Gastroesophageal sphincter (tissue), 4 donors: Measurements from ENCODE around the gene CA9. TPM values are rescaled to one million over a fixed set of nuclear protein-coding genes. Genes with fewer than 3 reads are reported as not detected.
"Not testable (repeated sequence)": the region's sequence is repeated elsewhere in the genome, so short reads cannot be mapped to it uniquely, and the experiment has no call there.

Experiments
- ATAC-seq: fragments of 150-250 bp; one replicate; pipeline ENCODE4 v1.9.1; 2016; ENCODE audit warnings: mild to moderate bottlenecking, moderate library complexity
- H3K27ac ChIP-seq, 4 donors: fragments of 200-600 bp; sonication (generic) in 3 of 4; 1 replicate in 3 of 4; 2 replicates in 1 of 4; pipeline ENCODE4 v1.5.1; 2016 to 2019
- H3K27me3 ChIP-seq: fragments of 200-600 bp; sonication (generic); one replicate; pipeline ENCODE4 v1.5.1; 2019
- H3K36me3 ChIP-seq, 2 donors: fragments of 200-600 bp; sonication (generic); one replicate each; pipeline ENCODE4 v1.5.1; 2019; ENCODE audit warnings: control low read depth in 1 of 2
- H3K4me1 ChIP-seq, 3 donors: fragments of 200-600 bp; sonication (generic); 1 replicate in 2 of 3; 2 replicates in 1 of 3; pipeline ENCODE4 v1.5.1; 2016 to 2019; ENCODE audit warnings: control low read depth in 2 of 3
- H3K4me3 ChIP-seq, 2 donors: fragments of 200-600 bp; sonication (generic); one replicate each; pipeline ENCODE4 v1.5.1; 2019; ENCODE audit warnings: mild to moderate bottlenecking in 1 of 2, moderate library complexity in 1 of 2
- H3K9me3 ChIP-seq, 3 donors: fragments of 200-600 bp; sonication (generic); one replicate each; pipeline ENCODE4 v1.5.1; 2017 to 2019; ENCODE audit warnings: control low read depth in 2 of 3
- EP300 ChIP-seq: sonication (generic); formaldehyde crosslinking; IDR thresholded peaks from one replicate; pipeline ENCODE4 v1.6.1; 2017; ENCODE audit warnings: antibody characterized with exemption, mild to moderate bottlenecking
- POLR2A ChIP-seq, 2 donors: fragments of 450-650 bp; IDR thresholded peaks; one replicate each; pipeline ENCODE4 v1.6.1; 2017; ENCODE audit warnings: antibody characterized with exemption in 2 of 2, mild to moderate bottlenecking in 2 of 2, moderate library complexity in 1 of 2
- POLR2AphosphoS5 ChIP-seq: sonication (generic); formaldehyde crosslinking; IDR thresholded peaks from one replicate; pipeline ENCODE4 v1.6.1; 2017; ENCODE audit warnings: antibody characterized with exemption
- WGBS, 2 donors: methylation state at CpG; one replicate each; pipeline ENCODE4 v1.1.5; 2018; ENCODE audit warnings: low coverage in 1 of 2; 5-methylcytosine and 5-hydroxymethylcytosine counted together
- total RNA-seq, 4 donors: library from RNA; depleted of rRNA; stranded (reverse); fragments of >200 nt; gene quantifications; one replicate each; pipeline ENCODE4 v1.1.0, GENCODE V29; 2016
- TF ChIP-seq, protein P1 (sequence below), 4 experiments: fragments of 200-600 bp in 2 of 4; fragments of 450-650 bp in 2 of 4; sonication (generic) in 1 of 4; IDR thresholded peaks; one replicate each; pipeline ENCODE4 v1.5.1; 2017 to 2019; ENCODE audit warnings: antibody characterized with exemption in 4 of 4, mild to moderate bottlenecking in 2 of 4, moderate library complexity in 2 of 4

Gene CA9
- total RNA-seq, 4 donors from 2014 or later: 3.9 TPM; not detected in 3

DNA sequence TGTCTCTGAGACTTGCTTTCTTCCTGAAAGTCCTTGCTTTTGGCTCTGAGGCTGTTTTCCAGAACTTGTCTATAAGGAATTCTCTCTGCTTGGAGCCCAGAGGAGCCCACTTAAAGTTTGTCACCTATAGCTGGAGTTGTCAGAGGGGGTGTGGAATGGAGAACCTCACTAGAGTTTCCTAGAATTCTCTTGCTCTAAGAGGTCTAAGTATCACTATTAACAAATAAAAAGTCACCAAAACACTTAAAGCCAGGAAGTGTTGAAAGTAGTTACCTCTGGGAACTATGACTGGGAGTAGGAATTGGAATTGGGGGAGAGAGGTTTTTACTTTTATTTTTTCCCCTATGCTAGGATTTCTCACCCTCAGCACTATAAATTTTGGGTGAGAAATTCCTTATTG is 38.0 kb upstream of the CA9 start:
- Histone ChIP-seq H3K27ac (no peak overlapping the region), H3K27me3 (no peaks in the 10 kb centered on the region), H3K36me3 (peaks cover 0 to 4% of the 10 kb centered on the region in 2 donors), H3K9me3 (no peaks in the 10 kb centered on the region), H3K4me1 (no peaks in the 10 kb centered on the region), H3K4me3 (no peak overlapping the region)
- no peak for ATAC-seq
- TF ChIP-seq EP300 (no peak), POLR2A (IDR thresholded peaks at IDR 0.05) (no peak), POLR2AphosphoS5 (no peak)
- TF ChIP-seq, protein P1, sequence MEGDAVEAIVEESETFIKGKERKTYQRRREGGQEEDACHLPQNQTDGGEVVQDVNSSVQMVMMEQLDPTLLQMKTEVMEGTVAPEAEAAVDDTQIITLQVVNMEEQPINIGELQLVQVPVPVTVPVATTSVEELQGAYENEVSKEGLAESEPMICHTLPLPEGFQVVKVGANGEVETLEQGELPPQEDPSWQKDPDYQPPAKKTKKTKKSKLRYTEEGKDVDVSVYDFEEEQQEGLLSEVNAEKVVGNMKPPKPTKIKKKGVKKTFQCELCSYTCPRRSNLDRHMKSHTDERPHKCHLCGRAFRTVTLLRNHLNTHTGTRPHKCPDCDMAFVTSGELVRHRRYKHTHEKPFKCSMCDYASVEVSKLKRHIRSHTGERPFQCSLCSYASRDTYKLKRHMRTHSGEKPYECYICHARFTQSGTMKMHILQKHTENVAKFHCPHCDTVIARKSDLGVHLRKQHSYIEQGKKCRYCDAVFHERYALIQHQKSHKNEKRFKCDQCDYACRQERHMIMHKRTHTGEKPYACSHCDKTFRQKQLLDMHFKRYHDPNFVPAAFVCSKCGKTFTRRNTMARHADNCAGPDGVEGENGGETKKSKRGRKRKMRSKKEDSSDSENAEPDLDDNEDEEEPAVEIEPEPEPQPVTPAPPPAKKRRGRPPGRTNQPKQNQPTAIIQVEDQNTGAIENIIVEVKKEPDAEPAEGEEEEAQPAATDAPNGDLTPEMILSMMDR (IDR thresholded peaks at IDR 0.05): no peak

DNA sequence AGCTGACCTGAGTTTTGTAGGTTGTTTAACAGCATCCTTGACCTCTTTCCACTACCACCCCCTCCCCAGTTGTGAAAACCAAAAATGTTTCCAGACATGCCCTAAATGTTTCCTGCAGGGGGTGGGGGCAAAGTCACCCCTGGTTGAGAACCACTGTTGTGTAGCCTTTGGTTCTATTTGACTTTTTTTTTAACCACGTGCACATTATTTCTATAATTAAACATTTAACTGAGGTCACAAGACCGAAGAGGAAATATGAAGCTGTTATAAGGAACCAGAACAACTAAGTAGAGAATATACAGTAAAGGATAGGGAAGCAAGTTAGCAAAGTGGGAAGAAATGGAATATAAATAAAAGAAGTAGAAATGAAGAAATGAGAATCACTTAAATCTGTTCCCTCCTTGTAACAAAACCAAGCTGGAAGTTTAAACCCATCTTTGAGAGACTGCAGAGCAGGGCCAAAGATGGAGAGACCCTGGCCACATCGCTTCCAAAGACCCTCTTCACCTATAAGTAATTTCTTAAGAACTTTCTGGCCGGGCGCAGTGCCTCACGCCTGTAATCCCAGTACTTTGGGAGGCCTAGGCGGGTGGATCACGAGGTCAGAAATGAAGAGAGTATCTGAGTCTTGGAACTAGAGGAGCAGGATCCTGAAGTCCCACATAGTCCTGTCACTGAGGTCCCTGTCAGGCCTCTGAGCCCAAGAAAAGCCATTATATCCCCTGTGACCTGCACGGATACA is 37.4 kb upstream of the CA9 start:
- TF ChIP-seq POLR2AphosphoS5: no peak
- TF ChIP-seq, protein P1 (IDR thresholded peaks at IDR 0.05): no peak
- no peak for TF ChIP-seq EP300
- no peak for TF ChIP-seq POLR2A (IDR thresholded peaks at IDR 0.05)
- H3K36me3 ChIP-seq: peaks cover 0 to 9% of the 10 kb centered on the region in 2 donors
- no peak overlapping the region for H3K4me3 ChIP-seq
- H3K4me1 ChIP-seq: no peaks in the 10 kb centered on the region
- no peak for ATAC-seq
- WGBS, 2 donors: 56 to 64% methylated on average over 2 to 4 of the region's 9 CpGs
- H3K9me3 ChIP-seq: no peaks in the 10 kb centered on the region
- no peaks in the 10 kb centered on the region for H3K27me3 ChIP-seq
- H3K27ac ChIP-seq: no peak overlapping the region

DNA sequence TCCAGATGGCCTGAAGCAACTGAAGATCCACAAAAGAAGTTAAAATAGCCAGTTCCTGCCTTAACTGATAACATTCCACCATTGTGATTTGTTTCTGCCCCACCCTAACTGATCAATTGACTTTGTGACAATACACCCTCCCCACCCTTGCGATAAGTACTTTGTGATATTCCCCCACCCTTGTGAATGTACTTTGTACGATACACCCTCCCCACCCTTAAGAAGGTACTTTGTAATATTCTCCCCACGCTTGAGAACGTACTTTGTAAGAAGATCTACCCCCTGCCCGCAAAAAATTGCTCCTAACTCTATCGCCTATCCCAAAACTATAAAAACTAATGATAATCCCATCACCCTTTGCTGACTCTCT is 36.9 kb upstream of the CA9 start:
- H3K27ac ChIP-seq, ATAC-seq, H3K9me3 ChIP-seq, H3K4me1 ChIP-seq, H3K4me3 ChIP-seq, H3K27me3 ChIP-seq, H3K36me3 ChIP-seq: not testable (repeated sequence)
- 89 to 91% methylated on average over 3 to 6 of the region's 6 CpGs for WGBS, 2 donors

DNA sequence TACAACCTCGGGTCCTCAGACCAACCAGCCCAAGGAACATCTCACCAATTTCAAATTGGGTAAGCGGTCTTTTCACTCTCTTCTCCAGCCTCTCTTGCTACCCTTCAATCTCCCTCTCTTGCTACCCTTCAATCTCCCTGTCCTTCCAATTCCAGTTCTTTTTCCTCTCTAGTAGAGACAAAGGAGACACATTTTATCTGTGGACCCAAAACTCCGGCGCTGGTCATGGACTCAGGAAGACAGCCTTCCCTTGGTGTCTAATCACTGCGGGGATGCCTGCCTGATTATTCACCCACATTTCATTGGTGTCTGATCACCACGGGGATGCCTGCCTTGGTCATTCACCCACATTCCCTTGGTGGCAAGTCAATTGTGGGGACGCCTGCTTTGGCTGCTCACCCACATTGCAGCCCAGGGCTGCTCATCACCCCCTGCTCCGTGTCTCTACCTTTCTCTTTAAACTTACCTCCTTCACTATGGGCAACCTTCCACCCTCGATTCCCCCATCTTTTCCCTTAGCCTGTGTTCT is 36.2 kb upstream of the CA9 start:
- H3K9me3 ChIP-seq, H3K27me3 ChIP-seq, H3K36me3 ChIP-seq, ATAC-seq, H3K27ac ChIP-seq, H3K4me3 ChIP-seq, H3K4me1 ChIP-seq: not testable (repeated sequence)
- WGBS, 2 donors: 92 to 94% methylated on average over 3 to 9 of the region's 9 CpGs

DNA sequence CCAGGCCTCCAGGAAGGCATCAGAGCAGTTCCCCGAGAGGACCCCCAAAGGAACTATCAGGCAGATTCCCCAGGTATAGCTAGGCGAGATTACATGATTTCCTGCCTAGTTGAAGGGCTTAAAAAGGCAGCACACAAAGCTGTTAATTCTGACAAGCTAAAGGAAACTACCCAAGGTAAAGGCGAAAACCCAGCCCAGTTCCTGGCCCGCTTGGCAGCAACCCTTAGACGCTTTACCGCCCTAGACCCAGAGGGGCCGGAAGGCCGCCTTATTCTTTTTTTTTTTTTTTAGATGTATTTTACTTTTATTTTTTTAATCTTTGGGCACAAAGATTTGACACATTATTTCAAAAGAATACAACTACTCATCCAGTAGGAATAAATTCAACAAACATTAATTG is 35.0 kb upstream of the CA9 start:
- 51 to 75% methylated on average over 6 of the region's 8 CpGs for WGBS, 2 donors
- H3K36me3 ChIP-seq, H3K9me3 ChIP-seq, H3K4me3 ChIP-seq, ATAC-seq, H3K27me3 ChIP-seq, H3K4me1 ChIP-seq, H3K27ac ChIP-seq: not testable (repeated sequence)

DNA sequence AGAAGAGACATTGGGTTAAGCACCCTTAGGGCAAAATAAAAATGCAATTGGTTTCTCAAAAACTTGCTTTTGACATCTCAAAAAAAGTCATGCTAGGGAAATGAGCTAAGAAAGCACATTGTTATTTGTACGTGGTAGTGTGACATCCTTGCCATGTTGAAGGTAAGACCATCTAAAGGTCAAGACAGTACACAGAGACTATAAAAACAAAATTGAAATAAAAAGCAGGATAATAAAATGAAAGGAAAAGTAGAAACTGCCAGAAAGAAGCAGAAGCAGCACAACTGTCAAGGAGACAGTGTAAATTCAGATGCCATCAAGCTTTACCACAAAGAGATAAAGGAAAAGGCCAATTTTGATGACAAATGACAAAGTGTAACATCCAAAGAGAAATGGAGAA is 34.5 kb upstream of the CA9 start:
- not testable (repeated sequence) for H3K9me3 ChIP-seq, H3K4me3 ChIP-seq, H3K36me3 ChIP-seq, H3K27me3 ChIP-seq, H3K27ac ChIP-seq, H3K4me1 ChIP-seq, ATAC-seq
- 63% methylated on average over 1 of the region's 1 CpG; no CpG with 5 or more reads in 1 of the 2 donors for WGBS, 2 donors

DNA sequence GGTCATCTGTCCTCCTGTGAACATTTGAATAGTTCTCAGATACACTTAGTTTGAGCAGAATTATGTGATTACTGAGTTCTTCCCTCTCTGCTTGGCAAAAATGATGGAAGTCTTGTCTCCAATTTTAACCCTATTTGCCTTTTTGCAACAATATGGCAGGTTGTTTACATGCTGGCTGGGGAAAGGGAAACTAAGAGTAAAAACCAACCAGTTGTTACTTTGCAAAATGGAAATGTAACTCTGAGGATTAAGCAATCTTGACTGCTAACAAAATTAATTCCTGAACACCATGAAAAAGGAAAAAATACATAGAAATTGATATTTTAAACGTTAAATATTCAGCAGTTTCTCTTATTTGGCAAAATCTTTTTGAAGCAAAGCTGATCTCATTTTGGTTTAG is 34.1 kb upstream of the CA9 start:
- H3K9me3 ChIP-seq: no peaks in the 10 kb centered on the region
- H3K27me3 ChIP-seq: no peaks in the 10 kb centered on the region
- H3K36me3 ChIP-seq: peaks cover 0 to 9% of the 10 kb centered on the region in 2 donors
- H3K4me1 ChIP-seq: no peaks in the 10 kb centered on the region
- ATAC-seq: no peak
- no peak overlapping the region for H3K27ac ChIP-seq
- WGBS, 2 donors: 78 to 91% methylated on average over 1 of the region's 1 CpG
- H3K4me3 ChIP-seq: no peak overlapping the region
- no peak for TF ChIP-seq EP300
- no peak for TF ChIP-seq POLR2A (IDR thresholded peaks at IDR 0.05)
- no peak for TF ChIP-seq POLR2AphosphoS5
- TF ChIP-seq, protein P1 (IDR thresholded peaks at IDR 0.05): no peak

DNA sequence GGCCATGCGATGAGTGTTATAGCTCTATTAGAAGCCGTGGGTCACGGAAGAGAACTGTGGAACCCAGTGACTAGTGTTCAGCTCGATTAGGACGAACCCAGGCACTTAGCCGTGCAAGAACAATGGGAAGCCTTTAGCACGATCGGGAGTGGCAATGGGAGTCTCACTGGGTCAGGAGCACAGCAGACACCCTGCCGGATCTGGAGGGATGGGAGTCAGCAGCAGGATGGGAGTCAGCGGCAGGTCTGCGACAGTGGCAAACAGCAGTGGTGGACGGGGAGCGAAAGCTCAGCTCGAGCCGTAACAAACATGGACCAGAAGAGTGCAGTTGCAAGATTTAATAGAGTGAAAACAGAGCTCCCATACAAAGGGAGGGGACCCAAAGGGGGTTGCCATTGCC is 33.3 kb upstream of the CA9 start:
- WGBS, 2 donors: 91 to 93% methylated on average over 6 to 13 of the region's 15 CpGs
- not testable (repeated sequence) for H3K36me3 ChIP-seq, ATAC-seq, H3K4me1 ChIP-seq, H3K4me3 ChIP-seq, H3K9me3 ChIP-seq, H3K27ac ChIP-seq, H3K27me3 ChIP-seq

DNA sequence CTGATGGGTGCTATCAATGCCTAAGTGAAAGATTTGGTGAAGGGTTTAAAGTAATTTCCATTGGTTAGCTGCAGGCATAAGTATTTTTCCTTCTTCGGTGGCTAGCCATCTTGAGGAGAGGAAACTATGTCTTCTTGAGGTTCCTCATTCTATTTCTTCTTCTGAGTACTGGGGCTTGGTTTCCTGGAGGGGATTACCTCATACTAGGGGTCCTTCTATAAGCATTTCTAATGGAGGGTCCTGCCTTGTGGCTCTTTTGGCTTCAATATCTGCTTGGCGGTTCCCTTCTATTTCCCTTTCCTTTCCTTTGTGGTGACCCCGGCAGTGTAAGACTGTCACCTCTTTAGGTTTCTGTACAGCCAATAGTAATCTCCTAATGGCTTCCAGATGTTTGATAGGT is 32.2 kb upstream of the CA9 start:
- WGBS, 2 donors: 57 to 78% methylated on average over 1 to 3 of the region's 3 CpGs

More for the DNA sequence above, 32.2 kb upstream of the CA9 start:
- H3K4me1 ChIP-seq, H3K36me3 ChIP-seq, H3K4me3 ChIP-seq, H3K27ac ChIP-seq, H3K9me3 ChIP-seq, ATAC-seq, H3K27me3 ChIP-seq: not testable (repeated sequence)
